WI38 (cell line): ENCODE measurements around the gene TK2.

Source experiments
- H3K4me3 ChIP-seq: 2 replicates; pipeline ENCODE4 v1.5.1; 2011; ENCODE audit warnings: low read depth, mild to moderate bottlenecking, control low read depth, low read length
- CTCF ChIP-seq: IDR thresholded peaks from 2 replicates; pipeline ENCODE4 v1.5.1; 2012; ENCODE audit warnings: low read depth, mild to moderate bottlenecking, control low read depth, low read length

Gene TK2

GRCh38 chr16:66521951-66522771 is 27.8 kb downstream of the TK2 start:
- no peak overlapping the region for H3K4me3 ChIP-seq
- no peak for TF ChIP-seq CTCF

GRCh38 chr16:66521252-66521713 is 28.6 kb downstream of the TK2 start:
- no peak overlapping the region for H3K4me3 ChIP-seq
- no peak for TF ChIP-seq CTCF

- no peak overlapping the region for H3K4me3 ChIP-seq
- no peak for TF ChIP-seq CTCF
Observed at GRCh38 chr16:66520406-66521170, 29.3 kb downstream of the TK2 start.

GRCh38 chr16:66519482-66520373 is 30.2 kb downstream of the TK2 start:
- no peak overlapping the region for H3K4me3 ChIP-seq
- TF ChIP-seq CTCF = no peak

GRCh38 chr16:66517586-66518263 is 32.2 kb downstream of the TK2 start:
- no peak for TF ChIP-seq CTCF
- no peak overlapping the region for H3K4me3 ChIP-seq

GRCh38 chr16:66516808-66517585 is 32.9 kb downstream of the TK2 start:
- TF ChIP-seq CTCF = no peak
- H3K4me3 ChIP-seq = no peak overlapping the region
